Ishikawa (cell line): Measurements from ENCODE around the gene HOXC6.

Experiments
- CEBPB ChIP-seq: IDR thresholded peaks from 2 replicates; pipeline ENCODE4 v1.6.1; 2012
- EGR1 ChIP-seq: IDR thresholded peaks from 2 replicates; pipeline ENCODE4 v1.6.1; 2012
- EP300 ChIP-seq: IDR thresholded peaks from 2 replicates; pipeline ENCODE4 v1.6.1; 2012; ENCODE audit warnings: borderline replicate concordance
- FOXM1 ChIP-seq: IDR thresholded peaks from 2 replicates; pipeline ENCODE4 v1.6.1; 2012; ENCODE audit warnings: low read depth, borderline replicate concordance
- RAD21 ChIP-seq: IDR thresholded peaks from 2 replicates; pipeline ENCODE4 v1.6.1; 2012; ENCODE audit warnings: low read depth
- TAF1 ChIP-seq: IDR thresholded peaks from 2 replicates; pipeline ENCODE4 v1.6.1; 2012; ENCODE audit warnings: low read depth, mild to moderate bottlenecking
- USF1 ChIP-seq: IDR thresholded peaks from 2 replicates; pipeline ENCODE4 v1.6.1; 2012
- YY1 ChIP-seq: IDR thresholded peaks from 2 replicates; pipeline ENCODE4 v1.6.1; 2012; ENCODE audit warnings: low read depth
- ZBTB7A ChIP-seq: IDR thresholded peaks from 2 replicates; pipeline ENCODE4 v1.6.1; 2012; ENCODE audit warnings: low read depth

GRCh38 chr12:54027442-54027786, 826 bp upstream of the HOXC6 start:
- TF ChIP-seq EGR1 (no peak), RAD21 (no peak), CEBPB (no peak), FOXM1 (no peak), USF1 (no peak), TAF1 (no peak), YY1 (no peak), EP300 (no peak), ZBTB7A (no peak)
